Stimulated activated CD8-positive, alpha-beta memory T cell treated with anti-CD3 and anti-CD28 coated beads, Interleukin-4, amount 100 ng/mL, for 4 hours (primary cell): ENCODE measurements around the gene TUBA4A.

Source experiments
- DNase-seq, 2 donors: peaks; one replicate each; pipeline ENCODE4 v3.0.0-alpha.2; 2020; ENCODE audit warnings: low read depth in 2 of 2, low spot score in 1 of 2

The TUBA4A gene

GRCh38 chr2:219244789-219245147, 8.9 kb downstream of the TUBA4A start:
- no peak for DNase-seq

- DNase-seq = no peak
These were observed 10.4 kb downstream of the TUBA4A start for GRCh38 chr2:219243291-219243761.

- no peak for DNase-seq
These were observed 19.4 kb downstream of the TUBA4A start for GRCh38 chr2:219234331-219234730.

GRCh38 chr2:219230059-219230540, 23.6 kb downstream of the TUBA4A start:
- no peak for DNase-seq

- peak; percentile 95 to 96 for DNase-seq
These were observed 24.2 kb downstream of the TUBA4A start, which contains the start of the genes ANKZF1 and ATG9A for GRCh38 chr2:219229305-219230058. TSS of gene ANKZF1 (plus strand) at chr2:219229806. CDS start at chr2:219230258, 452 bp downstream. TSS of gene ATG9A (minus strand) at chr2:219229636. CDS start at chr2:219228024, 1,612 bp downstream.

GRCh38 chr2:219228911-219229304, 24.8 kb downstream of the TUBA4A start:
- DNase-seq = no peak

- no peak for DNase-seq
These were observed 25.4 kb downstream of the TUBA4A start for GRCh38 chr2:219228041-219228910.

GRCh38 chr2:219225350-219225749, 28.4 kb downstream of the TUBA4A start:
- DNase-seq = no peak

- no peak for DNase-seq
These were observed 29.7 kb downstream of the TUBA4A start for GRCh38 chr2:219223831-219224610.

- DNase-seq = no peak
These were observed 31.7 kb downstream of the TUBA4A start for GRCh38 chr2:219221957-219222518.

- DNase-seq = no peak
These were observed 32.9 kb downstream of the TUBA4A start for GRCh38 chr2:219220652-219221402.

GRCh38 chr2:219219784-219220532, 33.8 kb downstream of the TUBA4A start:
- DNase-seq = no peak

- peak; percentile 76 to 78 for DNase-seq
These were observed 34.7 kb downstream of the TUBA4A start, which contains the start of gene ABCB6 for GRCh38 chr2:219218732-219219701. TSS of gene ABCB6 (minus strand) at chr2:219218958. CDS start at chr2:219218673, 285 bp downstream.

GRCh38 chr2:219218217-219218731, 35.4 kb downstream of the TUBA4A start:
- no peak for DNase-seq

- DNase-seq = no peak
These were observed 37.2 kb downstream of the TUBA4A start for GRCh38 chr2:219216535-219216915.

- DNase-seq = no peak
These were observed 37.7 kb downstream of the TUBA4A start for GRCh38 chr2:219215871-219216534.

- no peak for DNase-seq
These were observed 38.9 kb downstream of the TUBA4A start for GRCh38 chr2:219214786-219215185.
